ENCODE results near the gene TSPAN2.
"Not testable (repeated sequence)": the region's sequence is repeated elsewhere in the genome, so short reads cannot be mapped to it uniquely, and the experiment has no call there.

The TSPAN2 gene

GRCh38 chr1:115036814-115037507 lies 52.3 kb downstream of the TSPAN2 start:
- DNase-seq (ENCODE audit: low spot score): no peak

GRCh38 chr1:115035652-115036051 lies 53.7 kb downstream of the TSPAN2 start:
- no peak for DNase-seq (ENCODE audit: low spot score)

DNA sequence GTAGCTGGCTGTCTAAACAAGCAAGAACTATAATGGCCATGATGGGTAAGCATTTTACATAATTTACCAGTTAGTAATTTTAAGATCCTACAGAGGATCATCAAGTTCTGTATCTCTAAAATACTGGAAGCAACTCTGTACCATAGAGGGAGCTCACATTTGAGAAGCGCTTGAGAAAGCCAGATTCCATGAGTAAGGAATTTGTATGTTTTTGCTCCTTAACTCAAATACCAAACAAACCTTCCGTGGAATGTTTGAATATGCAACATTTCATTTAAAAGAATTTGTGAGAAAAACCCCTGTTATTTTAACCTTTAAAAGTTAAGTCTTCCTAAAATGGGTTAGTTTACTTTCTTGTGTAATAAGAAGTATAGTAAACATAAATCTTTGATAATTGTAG lies 57.7 kb downstream of the TSPAN2 start:
- DNase-seq (ENCODE audit: low spot score): no peak

- DNase-seq (ENCODE audit: low spot score): no peak
Observed at GRCh38 chr1:115029526-115029925, 59.8 kb downstream of the TSPAN2 start, which contains the start of gene TSHB. TSHB (plus strand) TSS chr1:115029826; CDS start chr1:115033363, 3,537 bp downstream.

GRCh38 chr1:115023593-115023992 lies 65.7 kb downstream of the TSPAN2 start:
- DNase-seq (ENCODE audit: low spot score): no peak

DNA sequence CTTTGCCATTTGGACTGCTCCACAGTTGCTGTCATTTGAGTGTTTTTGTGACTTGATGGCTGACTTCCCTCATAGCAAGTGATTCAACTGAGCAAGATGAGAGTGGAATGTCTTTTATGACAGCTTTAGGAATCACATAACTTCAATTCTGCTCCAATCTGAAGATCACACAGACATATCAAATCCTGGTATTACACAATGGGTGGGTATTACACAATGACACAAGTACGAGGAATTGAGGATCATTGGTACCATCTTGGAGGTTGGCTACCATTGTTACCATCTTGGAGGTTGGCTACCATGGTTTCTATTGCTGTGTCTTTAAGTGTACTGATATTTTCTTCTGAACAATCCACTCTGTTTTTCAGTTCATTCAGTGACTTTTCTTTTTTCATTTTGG lies 68.2 kb downstream of the TSPAN2 start:
- DNase-seq (ENCODE audit: low spot score): no peak

DNA sequence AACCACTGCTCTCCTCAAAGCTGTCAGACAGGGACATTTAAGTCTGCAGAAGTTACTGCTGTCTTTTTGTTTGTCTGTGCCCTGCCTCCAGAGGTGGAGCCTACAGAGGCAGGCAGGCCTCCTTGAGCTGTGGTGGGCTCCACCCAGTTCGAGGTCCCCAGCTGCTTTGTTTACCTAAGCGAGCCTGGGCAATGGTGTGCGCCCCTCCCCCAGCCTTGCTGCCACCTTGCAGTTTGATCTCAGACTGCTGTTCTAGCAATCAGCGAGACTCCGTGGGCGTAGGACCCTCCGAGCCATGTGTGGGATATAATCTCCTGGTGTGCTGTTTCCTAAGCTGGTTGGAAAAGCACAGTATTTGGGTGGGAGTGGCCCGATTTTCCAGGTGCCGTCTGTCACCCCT lies 69.8 kb downstream of the TSPAN2 start:
- not testable (repeated sequence) for DNase-seq (ENCODE audit: low spot score)

DNA sequence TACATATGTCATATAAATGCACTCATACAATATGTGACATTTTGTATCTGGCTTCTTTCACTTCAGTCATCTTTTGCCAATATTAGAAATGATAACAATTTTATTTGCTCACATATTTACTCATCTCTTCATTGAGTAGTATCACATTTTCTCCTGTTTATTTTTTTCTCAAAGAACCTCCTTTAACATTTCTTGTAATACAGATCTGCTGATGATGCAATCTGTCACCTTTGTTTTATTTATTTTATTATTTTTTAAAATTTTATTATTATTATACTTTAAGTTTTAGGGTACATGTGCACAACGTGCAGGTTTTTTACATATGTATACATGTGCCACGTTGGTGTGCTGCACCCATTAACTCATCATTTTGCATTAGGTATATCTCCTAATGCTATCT lies 75.5 kb downstream of the TSPAN2 start:
- no peak for DNase-seq (ENCODE audit: low spot score)

DNA sequence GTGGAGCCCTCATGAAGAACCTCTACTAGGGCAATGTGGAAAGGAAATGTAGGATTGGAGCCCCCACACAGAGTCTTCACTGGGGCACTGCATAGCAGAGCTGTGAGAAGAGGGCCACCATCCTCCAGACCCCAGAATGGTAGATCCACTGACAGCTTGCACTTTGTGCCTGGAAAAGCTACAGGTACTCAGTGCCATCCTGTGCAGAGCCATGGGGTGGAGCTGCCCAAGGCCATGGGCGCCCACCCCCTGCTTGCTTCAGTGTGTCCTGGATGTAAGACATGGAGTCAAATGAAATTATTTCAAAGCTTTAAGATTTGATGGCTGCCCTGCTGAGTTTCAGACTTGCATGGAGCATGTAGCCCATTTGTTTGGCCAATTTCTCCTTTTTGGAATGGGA lies 76.9 kb downstream of the TSPAN2 start:
- no peak for DNase-seq (ENCODE audit: low spot score)

- no peak for DNase-seq (ENCODE audit: low spot score)
Observed at GRCh38 chr1:115012006-115012405, 77.3 kb downstream of the TSPAN2 start.

- no peak for DNase-seq (ENCODE audit: low spot score)
Observed at GRCh38 chr1:115006191-115006590, 83.1 kb downstream of the TSPAN2 start.
